Activated gamma-delta T cell (primary cell): ENCODE results near the gene CFLAR.
"Not testable (repeated sequence)": the region's sequence is repeated elsewhere in the genome, so short reads cannot be mapped to it uniquely, and the experiment has no call there.

Experiments
- DNase-seq: peaks from one replicate; lab custom pipeline; 2025; lab: John Stamatoyannopoulos, UW

Gene CFLAR

DNA sequence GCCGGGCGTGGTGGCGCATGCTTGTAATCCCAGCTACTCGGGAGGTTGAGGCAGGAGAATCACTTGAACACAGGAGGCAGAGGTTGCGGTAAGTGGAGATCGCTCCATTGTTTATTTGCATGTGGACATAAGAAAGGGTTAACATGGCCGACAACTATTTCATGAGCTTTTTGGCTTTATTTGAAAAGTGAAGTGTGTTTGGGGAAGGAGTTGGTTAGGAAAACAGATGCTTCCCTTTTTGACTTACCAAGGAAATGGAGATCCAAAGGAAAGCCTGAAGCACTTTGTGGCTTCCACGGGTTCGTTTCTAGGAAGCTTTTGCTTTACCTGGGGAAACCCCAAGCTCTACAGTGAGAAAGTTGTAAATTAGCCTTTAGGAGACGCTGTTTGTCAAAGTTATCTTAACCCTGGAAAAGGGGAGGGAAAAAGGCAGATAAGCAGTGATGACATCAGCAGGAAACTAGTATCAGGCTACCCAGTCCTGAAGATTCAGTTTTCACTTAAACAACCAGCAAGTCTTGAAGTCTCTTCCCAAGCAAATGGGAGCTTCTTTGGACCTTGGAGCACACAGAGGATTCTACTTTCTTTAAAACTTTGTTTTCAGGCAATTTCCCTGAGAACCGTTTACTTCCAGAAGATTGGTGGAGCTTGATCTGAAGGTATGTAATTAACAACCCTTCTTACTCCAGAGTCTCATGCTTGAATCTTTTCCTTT, 66.8 kb downstream of the CFLAR start, which contains the start of gene CASP10:
CASP10 (plus strand) TSS at position 492 of the 715 bp plus-strand sequence. CDS start 2,637 bp downstream, outside the sequence.
- no peak for DNase-seq

DNA sequence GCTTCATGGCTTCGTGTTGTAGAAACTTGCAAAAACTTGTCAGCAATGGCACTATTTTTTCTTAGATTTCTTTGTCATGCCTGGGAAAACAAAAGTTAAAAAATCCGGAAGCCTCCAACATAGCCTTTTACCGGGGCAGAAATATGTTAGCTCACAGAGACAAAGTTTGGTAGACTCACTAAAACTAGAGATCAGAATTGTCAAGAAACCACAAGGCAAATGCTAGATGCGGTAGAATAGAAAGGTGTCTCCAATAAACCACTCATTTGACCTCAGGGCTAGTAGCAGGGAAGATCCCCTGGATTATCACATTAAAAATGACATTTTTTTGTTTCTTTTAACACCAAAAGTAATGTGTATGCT, 67.4 kb downstream of the CFLAR start:
- DNase-seq, result no peak

DNA sequence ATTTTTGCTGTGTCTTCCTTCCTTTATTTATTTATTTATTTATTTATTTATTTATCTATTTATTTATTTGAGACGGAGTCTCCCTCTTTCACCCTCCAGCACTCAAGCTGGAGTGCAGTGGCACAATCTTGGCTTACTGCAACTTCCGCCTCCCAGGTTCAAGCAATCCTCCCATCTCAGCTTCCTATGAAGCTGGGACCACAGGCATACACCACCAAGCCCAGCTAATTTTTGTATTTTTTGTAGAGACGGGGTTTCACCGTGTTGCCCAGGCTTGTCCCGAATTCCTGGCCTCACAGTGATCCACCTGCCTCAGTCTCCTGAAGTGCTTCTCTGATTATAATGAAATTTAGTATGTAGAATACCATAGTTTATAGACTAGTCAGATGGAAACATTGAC, 67.9 kb downstream of the CFLAR start:
- not testable (repeated sequence) for DNase-seq

DNA sequence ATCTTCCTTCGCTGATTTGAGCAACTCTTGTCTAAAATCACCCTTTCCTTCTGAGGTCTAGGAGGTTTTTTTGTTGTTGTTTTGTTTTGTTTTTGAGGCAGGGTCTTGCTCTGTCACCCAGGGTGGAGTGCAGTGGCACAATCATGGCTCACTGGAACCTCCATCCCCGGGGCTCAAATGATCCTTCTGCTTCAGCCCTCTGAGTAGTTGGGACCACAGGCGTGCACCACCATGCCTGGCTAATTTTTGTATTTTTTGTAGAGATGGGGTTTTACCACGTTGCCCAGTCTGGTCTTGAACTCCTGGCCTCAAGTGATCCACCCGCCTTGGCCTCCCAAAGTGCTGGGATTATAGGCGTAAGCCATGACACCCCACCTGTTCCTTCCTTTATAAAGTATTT, 68.3 kb downstream of the CFLAR start:
- DNase-seq, result not testable (repeated sequence)

DNA sequence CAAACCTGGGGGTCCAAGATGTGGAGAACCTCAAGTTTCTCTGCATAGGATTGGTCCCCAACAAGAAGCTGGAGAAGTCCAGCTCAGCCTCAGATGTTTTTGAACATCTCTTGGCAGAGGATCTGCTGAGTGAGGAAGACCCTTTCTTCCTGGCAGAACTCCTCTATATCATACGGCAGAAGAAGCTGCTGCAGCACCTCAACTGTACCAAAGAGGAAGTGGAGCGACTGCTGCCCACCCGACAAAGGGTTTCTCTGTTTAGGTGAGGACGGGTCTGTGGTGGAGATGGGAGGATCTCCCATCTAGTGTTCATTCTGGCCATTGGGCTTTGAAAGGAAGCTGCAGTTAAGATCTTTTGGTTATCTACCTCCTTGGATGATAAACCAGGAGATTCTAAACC, 69.9 kb downstream of the CFLAR start:
- no peak for DNase-seq

DNA sequence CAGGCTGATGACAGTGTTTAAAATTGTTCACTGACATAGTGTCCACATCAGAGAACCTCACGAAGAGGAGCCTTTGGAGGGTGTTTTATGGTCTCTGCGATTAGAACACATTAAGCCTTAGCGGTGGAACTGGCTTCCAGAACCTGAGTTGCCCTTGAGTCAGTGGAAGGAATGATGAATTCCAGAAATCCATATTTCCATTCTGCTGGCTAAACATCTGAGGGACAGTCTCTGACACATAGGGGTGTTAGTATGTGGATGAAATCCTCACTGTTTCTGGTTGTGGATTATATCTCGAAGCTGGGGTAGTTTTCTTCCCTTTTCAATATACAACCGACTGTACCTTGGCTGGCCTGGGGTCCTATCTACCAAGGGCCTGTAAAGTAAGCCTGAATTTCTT, 71.0 kb downstream of the CFLAR start:
- no peak for DNase-seq

DNA sequence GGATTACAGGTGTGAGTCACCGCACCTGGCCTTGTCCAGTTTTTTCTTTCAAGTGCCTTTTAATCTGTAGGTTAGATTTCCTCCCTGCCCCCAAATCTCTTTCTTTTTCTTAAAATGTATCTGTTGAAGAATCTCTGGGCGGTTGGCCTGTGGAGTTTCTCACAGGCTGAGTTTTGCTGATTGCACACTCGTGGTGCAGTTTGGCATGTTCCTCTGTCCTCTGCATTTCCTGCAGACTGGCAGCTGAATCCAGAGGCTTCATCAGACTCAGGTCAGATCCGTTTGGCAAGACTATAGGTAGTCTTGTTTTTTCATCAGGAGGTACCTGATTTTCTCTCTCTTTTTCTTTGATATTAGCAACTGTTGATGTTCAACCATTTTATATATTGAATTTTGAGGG, 72.5 kb downstream of the CFLAR start:
- DNase-seq, result no peak

DNA sequence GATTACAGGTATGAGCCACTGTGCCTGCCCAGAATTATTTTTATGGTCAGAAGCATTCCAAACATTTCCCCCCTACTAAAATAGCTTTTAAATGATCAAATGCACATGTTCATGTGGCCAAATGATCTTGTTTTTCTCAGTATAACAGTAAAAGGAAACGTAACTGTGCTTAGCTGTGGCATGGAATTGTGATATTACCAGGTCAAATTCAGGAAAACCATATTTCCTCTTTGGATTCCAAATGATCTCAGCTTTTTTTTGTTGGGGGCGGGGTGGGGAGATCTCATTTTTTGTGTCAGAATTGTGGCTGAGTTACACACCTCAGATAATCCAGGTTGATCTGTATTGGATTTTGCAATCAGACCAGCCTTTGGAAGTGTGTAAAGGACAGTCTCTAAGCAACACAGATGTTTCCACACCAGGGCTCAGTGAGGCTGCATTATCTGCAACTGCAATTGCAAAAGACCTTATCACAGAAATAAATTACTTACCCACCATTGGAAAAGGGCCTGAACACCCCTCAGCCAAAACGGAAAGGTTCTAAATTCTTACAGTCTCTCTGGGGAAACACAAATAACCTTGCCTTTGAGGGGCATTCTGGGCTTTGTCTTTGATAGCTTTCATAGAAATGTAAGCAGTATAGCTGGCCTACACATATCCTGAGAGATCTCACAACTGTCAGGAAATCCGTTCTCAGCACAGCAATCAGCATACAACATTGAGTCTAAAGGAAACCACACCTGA, 75.3 kb downstream of the CFLAR start:
- DNase-seq, result no peak

DNA sequence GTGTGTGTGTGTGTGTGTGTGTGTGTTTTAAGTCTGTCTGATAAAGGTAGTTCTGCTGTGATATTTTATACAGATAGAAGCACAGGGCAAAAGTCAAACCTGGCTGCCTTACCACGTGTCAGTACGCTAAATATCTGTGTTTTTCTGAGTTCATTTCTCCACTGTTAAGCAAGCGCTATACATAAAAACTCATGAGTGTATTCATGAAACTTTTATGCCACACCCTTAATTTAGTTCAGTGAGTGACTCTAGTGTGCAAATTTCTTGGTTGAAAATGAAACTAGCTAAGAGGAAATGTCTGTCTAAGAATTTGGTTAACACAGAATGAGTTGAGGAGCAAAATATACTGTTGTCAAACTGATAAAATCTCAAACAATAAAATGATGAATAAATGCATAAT, 78.1 kb downstream of the CFLAR start:
- DNase-seq, result no peak

DNA sequence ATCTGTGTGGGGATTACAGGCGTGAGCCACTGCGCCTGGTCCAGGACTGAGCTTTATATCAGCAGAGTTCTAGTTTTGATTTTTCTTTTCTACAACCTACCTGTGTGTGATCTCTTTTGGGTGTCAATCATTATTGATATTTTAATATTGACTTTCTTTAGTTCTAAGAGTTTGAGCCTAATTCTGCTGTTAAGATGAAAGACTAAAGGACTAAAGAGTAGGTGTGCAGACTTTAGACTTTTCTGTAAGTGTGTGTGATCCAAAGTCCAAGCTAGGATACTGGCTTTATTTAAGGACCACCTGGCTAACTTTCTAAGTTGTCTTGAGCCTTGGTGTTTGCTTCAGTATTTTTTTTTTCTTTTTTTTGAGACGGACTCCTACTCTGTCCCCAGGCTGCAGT, 79.4 kb downstream of the CFLAR start:
- no peak for DNase-seq

DNA sequence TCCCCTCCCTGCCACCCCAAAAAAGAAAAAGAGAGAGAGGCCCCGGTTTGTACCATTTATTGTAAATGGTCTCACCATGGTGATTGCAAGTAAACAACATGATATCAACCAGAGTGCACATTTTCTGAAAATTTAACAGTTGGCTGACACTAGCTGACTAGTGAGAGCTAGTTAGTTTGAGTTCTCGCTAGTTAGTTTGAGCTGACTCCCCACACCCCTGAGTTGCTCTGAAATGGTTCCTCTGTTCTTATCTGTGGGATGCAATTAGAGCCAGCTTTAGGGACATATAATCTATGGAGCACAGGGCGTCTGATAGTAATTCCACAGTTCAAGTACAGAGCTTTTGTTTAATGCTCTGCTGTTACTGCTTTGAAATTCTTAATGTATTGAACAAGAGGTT, 80.0 kb downstream of the CFLAR start:
- DNase-seq, result no peak

DNA sequence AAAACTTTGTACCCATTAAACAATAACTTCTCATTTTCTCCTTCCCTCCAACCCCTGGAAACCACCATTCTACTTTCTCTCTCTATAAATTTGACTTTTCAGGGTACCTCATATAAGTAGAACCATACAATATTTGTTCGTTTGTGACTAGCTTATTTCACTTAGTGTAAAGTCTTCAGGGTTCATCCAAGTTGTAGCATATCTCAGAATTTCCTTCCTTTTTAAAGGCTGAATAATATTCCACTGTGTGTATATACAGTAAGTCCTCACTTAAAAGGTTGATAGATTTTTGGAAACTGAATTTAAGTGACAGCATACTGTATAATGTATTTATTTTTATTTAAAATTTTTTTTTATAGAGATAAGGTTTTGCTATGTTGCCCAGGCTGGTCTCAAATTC, 80.8 kb downstream of the CFLAR start:
- no peak for DNase-seq

DNA sequence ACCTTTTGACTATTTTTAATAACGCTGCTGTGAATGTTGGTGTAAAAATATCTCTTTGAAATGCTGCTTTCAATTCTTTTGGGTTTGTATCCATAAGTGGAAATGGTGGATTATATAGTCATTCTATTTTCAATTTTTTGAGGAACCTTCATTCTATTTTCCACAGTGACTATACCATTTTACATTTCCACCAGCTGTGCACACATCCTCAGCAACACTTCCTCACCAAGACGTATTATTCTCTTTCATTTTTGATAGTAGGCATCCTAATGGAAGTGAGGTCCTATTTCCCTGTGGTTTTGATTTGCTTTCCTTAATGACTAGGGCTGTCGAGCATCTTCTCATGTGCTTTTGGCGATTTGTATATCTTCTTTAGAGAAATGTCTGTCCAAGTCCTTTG, 81.8 kb downstream of the CFLAR start:
- no peak for DNase-seq

DNA sequence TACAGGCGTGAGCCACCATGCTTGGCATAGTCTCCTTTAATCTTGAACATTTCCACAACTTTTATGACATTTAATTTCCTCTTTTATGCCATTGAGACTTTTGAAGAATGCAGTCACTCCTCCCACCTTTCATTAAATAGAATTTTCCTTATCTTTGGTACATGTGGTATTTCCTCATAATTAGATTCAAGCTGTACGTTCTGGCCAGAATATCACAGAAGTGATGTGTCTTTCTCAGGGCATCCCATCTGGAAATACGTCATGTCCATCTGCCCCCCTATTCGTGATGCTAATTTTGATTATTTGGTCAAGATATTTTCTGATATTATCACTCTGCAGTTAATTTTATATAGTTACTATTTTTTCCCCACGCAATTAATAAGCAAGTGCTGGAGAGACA, 83.9 kb downstream of the CFLAR start:
- DNase-seq, result no peak

DNA sequence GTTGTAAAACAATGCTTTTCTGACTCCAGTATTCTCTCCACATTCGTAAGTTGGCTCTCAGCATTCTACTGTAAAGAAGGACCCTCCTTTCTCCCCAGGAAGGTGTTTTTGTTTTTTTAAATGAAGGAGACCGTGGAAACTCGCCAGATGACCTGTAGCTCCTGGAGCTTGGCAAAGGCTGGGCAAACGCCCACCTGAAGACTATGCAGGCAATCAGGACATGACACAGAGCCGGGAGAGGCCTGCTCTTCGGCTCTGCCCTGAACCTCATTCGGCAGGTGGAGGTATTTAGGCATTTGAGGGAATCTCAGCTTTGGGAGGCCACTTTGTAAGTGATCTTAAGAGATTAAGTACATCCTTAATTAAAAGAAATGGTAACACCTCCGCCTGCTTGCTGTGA, 84.4 kb downstream of the CFLAR start:
- DNase-seq, result no peak

DNA sequence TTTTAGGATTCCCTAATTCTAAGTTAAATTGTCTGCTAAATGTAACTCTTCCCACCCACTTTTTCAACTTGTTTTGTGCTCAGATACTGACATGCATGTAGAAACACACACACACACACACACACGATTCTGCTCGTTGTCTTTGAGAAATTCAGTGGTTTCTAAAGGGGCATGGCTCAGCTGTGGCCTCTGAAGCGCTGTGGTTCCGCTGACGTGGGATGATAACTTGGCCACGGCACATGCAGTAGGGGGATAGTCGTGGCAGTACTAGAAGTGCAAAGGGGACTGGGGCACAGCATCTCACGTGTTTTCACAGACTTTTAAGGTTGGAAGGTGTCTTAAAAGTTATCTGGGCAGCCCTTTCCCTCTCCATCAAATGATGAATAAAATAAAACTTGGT, 85.4 kb downstream of the CFLAR start:
- no peak for DNase-seq

DNA sequence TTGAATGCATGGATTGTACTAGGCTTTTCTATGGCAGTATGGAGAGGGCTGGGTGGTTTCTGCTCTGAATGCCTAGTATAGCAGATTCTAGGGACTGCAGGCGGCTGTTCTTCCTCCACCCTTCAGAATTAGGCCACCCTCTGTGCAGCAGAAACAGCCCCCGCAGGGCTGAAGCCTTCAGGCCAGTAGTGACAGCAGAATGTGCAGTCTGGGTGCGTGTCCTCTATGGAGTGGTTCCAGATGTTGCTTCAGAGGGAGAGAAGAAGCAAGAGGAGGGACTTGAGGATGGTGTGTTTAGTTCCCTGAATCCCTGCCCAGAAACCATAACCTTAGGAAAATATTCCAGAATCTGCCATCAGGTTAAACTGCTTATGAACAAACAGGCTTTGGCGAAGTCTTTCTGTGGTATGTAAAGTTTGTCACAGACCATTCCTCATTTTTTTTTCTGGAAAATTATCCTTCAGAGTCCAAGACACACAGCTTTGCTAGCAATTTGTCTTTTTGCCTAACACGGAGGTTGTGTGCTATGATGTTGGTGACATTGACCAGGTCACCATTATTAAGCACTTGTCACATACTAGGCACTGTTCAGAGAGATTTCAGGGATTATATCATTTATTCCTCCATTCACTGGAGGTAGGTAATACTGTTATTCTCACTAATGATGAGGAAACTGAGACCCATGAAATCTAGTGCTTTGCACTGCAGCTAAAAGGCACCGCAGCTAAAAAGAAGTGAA, 88.1 kb downstream of the CFLAR start:
- no peak for DNase-seq

DNA sequence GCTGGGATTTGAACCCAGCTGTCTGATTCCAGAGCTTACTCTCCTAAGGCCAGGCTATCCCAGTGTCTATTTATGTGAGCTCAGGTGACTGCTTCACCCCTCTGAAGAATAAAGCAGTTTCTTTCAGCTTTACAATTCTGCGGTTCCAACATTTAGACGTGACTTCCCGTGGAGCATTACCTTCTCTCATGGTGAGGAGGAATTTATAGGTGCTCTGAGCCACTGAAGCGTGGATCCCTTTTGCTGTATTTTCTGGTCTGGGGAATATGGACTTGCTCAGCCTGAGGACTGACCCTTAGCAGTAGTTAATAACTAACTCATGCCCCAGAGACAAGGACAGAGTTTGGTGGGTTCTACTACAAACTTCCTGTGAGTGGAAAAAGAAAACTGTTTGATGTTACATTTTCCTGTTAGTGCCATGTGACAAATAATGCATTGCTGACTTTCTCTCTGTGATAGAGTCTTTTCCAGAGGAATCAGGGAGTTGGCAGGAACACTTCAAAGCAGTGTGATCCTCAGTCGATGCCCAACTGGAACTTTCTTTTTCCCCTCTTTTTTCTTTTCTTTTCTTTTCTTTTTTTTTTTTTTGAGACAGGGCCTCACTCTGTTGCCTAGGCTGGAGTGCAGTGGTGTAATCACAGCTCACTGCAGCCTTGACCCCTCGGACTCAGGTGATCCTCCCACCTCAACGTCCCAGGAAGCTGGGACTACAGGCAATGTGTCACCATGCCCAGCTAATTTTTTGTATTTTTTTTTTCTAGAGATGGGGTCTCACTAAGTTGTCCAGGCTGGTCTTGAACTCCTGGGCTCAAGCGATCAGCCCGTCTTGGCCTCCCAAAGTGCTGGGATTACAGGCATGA, 88.9 kb downstream of the CFLAR start:
- DNase-seq, result no peak

DNA sequence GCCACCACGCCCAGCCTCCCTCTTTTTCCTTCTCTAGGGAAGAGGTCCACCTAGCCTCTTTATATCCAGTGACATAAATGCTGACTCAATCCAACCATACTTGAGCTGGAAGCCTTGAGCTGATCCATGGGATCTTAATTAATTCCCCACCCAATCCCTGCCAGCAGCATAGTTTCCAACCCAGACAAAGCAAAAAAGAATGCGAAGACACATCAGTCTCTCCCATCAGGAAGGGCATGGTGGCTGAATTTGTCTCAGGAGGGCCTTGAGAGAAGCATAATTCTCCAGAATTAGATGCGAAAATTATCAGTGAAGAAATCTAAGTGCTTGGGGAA, 89.5 kb downstream of the CFLAR start:
- no peak for DNase-seq

DNA sequence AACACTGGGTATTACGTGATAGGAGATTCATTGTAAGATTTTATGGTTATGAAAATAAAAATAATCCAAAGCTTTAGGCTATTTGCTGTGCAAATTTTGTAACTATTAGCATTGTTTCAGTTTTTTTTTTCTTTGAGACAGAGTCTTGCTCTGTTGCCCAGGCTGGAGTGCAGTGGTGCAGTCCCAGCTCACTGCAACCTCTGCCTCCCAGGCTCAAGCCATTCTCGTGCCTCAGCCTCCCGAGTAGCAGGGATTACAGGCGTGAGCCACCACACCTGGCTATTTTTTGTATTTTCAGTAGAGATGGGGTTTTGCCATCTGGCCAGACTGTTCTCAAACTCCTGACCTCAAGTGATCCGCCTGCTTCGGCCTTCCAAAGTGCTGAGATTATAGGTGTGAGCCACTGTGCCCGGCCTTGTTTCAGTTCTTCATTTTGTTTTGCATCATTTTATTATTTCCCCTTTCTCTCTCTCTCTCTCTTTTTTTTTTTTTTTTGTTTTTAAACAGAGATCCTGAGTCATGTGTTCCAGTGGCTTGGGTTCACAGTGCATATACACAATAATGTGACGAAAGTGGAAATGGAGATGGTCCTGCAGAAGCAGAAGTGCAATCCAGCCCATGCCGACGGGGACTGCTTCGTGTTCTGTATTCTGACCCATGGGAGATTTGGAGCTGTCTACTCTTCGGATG, 92.7 kb downstream of the CFLAR start:
- DNase-seq, result no peak

DNA sequence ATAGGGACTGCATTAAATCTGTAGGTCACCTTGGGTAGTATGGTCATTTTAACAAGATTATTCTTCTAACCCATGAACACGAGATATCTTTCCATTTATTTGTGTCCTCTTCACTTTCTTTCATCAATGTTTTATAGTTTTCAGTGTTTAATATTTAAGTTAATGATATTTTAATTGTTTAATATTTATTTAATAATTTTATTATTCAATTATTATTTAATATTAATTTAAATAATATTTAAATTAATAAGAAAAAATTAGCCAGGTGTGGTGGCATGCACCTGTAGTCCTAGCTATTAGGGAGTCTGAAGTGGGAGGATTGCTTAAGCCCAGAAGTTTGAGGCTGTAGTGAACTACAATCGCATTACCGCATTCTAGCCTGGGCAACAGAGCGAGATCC, 100.0 kb downstream of the CFLAR start:
- no peak for DNase-seq

DNA sequence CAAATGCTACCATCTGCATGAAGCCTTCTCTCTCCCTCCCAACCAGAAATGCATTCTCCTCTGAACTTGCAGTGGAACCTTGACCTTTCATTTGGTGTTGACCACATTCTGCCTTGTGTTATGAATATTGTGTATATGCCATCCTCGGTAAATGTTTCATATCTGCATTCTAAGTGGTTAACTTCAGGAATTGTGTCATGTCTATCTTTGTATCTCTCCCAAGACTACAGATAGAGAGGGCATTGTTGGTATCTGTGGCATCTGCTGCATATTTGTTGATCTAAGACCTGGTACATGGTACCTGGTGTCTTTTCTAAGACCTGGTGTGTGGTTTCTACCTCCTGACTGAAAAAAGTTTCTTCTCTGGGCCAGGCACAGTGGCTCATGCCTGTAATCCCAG, 101.0 kb downstream of the CFLAR start:
- DNase-seq, result no peak
